Stimulated activated CD4-positive, alpha-beta T cell treated with anti-CD3 and anti-CD28 coated beads, TNF-alpha, amount 100 ng/mL, for 24 hours (primary cell): Measurements from ENCODE around the gene SYT15.

ENCODE experiments used
- DNase-seq, 3 experiments: peaks; one replicate each; pipeline ENCODE4 v3.0.0-alpha.2; 2020; ENCODE audit warnings: low read depth in 3 of 3

SYT15 gene

GRCh38 chr10:46544989-46545791 is 33.7 kb upstream of the SYT15 start:
- DNase-seq = no peak

- no peak for DNase-seq
These were observed 32.9 kb upstream of the SYT15 start for GRCh38 chr10:46545861-46546590.

- DNase-seq = no peak
These were observed 32.1 kb upstream of the SYT15 start for GRCh38 chr10:46546591-46547540.

- DNase-seq = no peak
These were observed 31.1 kb upstream of the SYT15 start for GRCh38 chr10:46547541-46548497.

GRCh38 chr10:46548498-46549090 is 30.3 kb upstream of the SYT15 start:
- DNase-seq = no peak

GRCh38 chr10:46549171-46550075 is 29.5 kb upstream of the SYT15 start:
- no peak for DNase-seq

- DNase-seq = no peak
These were observed 28.7 kb upstream of the SYT15 start for GRCh38 chr10:46550076-46550790.

GRCh38 chr10:46550795-46551700 is 27.9 kb upstream of the SYT15 start:
- DNase-seq = no peak

- DNase-seq = no peak
These were observed 27.0 kb upstream of the SYT15 start for GRCh38 chr10:46551701-46552525.

GRCh38 chr10:46552526-46553237 is 26.2 kb upstream of the SYT15 start:
- no peak for DNase-seq

- DNase-seq = no peak
These were observed 25.5 kb upstream of the SYT15 start for GRCh38 chr10:46553238-46554049.

GRCh38 chr10:46554166-46554781 is 24.7 kb upstream of the SYT15 start:
- no peak for DNase-seq

GRCh38 chr10:46555366-46555712 is 23.6 kb upstream of the SYT15 start:
- no peak for DNase-seq

- no peak for DNase-seq
These were observed 23.0 kb upstream of the SYT15 start for GRCh38 chr10:46555713-46556514.
